Measurements from ENCODE around the gene VN1R2.
"Not testable (repeated sequence)": the region's sequence is repeated elsewhere in the genome, so short reads cannot be mapped to it uniquely, and the experiment has no call there.

Gene VN1R2

DNA sequence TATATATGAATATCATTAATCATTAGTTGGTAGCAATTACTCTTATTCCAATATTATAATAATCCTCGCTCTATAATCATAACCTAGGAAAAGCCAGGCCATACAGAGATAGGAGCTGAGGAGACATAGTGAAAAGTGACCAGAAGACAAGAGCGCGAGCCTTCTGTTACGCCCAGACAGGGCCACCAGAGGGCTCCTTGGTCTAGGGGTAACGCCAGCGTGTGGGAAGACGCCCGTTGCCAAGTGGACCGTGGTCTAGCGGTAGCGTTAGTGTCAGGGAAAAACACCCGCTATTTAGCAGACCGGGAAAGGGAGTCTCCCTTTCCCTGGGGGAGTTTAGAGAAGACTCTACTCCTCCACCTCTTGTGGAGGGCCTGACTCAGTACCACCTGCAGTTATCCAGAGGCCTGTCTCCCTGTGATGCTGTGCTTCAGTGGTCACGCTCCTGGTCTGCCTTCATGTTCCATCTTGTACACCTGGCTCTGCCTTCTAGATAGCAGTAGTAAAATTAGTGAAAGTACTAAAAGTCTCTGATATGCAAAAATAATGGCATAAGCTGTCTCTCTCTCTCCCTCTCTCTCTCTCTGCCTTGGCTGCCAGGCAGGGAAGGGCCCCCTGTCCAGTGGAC is at the start of gene VN1R2:
Gene VN1R2, plus strand, starts transcription at position 578 of the 628 bp plus-strand sequence. CDS start 84 bp downstream, outside the sequence.
- not testable (repeated sequence) for DNase-seq

GRCh38 chr19:53211554-53211953 is 46.5 kb upstream of the VN1R2 start:
- not testable (repeated sequence) for DNase-seq

DNA sequence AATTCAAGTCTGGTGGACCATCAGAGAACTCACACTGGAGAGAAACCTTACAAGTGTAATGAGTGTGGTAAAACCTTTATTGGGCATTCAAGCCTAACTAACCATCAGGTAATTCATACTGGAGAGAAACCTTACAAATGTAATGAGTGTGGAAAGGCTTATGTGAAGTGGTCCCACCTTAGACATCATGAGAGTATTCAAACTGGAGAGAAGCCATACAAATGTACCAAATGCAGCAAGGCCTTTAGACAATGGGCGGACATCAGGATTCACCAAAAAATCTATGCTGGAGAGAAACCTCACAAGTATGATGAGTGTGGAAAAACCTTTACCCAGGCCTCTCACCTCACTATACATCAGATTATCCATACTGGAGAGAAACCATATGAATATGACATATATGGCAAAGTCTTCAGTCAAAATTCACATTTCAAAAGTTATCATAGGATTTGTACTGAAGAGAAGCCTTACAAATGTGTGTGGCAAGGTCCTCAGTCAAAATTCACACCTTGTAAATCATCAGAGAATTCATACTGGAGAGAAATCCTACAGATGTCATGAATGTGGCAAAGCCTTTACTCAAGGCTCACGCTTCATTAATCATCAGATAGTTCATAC is 45.3 kb upstream of the VN1R2 start:
- DNase-seq: no peak

DNA sequence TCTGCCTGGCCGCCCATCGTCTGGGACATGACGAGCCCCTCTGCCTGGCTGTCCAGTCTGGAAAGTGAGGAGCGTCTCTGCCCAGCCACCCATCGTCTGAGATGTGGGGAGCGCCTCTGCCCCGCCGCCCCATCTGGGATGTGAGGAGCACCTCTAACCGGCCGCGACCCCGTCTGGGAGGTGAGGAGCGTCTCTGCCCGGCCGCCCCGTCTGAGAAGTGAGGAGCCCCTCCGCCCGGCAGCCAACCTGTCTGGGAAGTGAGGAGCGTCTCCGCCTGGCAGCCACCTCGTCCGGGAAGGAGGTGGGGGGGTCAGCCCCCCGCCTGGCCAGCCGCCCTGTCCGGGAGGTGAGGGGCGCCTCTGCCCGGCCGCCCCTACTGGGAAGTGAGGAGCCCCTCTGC is 35.4 kb upstream of the VN1R2 start:
- not testable (repeated sequence) for DNase-seq

DNA sequence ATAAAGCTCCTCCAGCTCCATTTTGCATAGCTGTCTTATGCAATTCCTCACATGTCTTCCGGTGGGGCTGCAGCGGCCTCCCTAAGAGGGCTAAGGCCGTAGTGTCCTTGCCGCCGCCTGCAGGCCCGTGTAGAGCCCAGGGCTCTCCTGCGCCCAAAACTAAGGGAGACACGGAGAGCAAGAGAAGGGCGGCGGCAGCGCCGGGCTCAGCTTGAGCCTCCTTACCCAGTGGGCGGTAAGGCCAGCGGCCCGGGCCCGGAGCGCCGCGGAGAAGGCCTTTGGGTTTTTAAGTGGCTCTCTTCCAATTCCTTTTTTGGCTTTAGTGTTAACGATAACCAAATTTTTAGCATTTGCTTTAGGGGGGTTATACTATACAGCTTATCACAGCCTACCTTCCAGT is 33.5 kb upstream of the VN1R2 start:
- DNase-seq: no peak

DNA sequence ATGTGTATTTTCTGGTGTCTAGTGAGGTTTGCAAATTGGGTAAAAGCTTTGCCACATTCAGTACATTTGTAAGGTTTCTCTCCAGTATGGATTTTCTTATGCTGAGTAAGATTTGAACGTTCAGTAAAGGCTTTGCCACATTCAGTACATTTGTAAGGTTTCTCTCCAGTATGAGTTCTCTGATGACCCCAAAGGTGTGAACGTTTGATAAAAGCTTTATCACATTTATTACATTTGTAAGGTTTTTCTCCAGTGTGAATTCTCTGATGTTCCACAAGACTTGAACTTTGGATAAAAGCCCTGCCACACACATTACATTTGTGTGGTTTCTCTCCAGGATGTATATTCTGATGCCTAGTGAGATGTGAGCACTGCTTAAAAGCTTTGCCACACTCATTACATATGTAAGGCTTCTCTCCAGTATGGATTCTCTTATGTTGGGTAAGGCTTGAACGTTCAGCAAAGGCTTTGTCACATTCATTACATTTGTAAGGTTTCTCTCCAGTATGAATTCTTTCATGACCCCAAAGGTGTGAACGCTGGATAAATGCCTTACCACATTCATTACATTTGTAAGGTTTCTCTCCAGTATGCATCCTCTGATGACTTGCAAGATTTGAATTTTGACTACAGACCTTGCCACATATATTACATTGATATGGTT is 20.8 kb upstream of the VN1R2 start:
- DNase-seq: no peak

- no peak for DNase-seq
These were observed 11.6 kb upstream of the VN1R2 start for GRCh38 chr19:53246498-53246897.

- DNase-seq: peak; percentile 90
These were observed 3.4 kb upstream of the VN1R2 start, which contains the start of gene ZNF677 for GRCh38 chr19:53254411-53255341. Gene ZNF677 (minus strand): TSS chr19:53254873. CDS start chr19:53251550, 3,323 bp downstream.

DNA sequence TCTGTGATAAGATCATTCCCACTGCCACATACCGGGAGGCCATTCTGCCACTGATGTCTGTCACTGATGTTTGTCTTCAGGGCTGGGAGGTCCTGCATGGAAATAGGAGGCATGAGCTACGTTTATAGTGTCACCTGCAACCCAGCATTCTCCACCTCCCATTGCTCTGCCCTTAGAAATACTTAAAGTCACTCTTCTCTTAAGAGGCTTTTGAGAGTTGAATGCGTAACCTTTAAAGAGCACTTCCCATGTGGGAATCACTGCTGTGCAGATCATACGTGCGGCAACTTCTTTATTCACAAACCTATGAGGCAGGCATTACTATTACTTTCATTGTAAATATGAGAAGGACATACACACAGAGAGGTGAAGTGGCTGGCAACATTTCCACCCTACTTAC is 9.5 kb downstream of the VN1R2 start, which contains the start of gene VN1R4:
Gene VN1R4, minus strand, starts transcription at position 101 of the 400 bp plus-strand sequence. Its CDS starts 58 bp downstream, at position 43.
- DNase-seq: not testable (repeated sequence)

- not testable (repeated sequence) for DNase-seq
These were observed 11.8 kb downstream of the VN1R2 start for GRCh38 chr19:53269861-53270260.

DNA sequence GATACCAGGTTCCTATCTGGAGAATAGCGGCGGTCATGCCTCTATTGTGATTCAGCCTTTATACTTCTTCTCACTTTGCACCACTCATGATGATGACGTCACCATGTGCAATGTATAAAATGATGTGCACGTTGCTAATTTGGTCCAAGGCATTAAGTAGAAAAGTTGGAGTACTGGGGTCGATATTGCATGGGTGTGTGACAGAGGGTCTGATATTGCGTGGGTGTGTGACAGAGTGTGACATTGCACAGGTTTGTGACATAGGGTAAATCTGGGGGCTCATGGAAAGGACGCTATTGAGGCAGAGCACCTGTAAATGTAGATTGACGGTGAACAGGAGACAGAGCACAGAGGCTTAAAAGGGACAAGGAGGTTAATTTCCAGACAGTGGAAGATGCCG is 14.0 kb downstream of the VN1R2 start:
- DNase-seq: no peak

GRCh38 chr19:53275480-53275879 is 17.4 kb downstream of the VN1R2 start:
- DNase-seq: no peak

DNA sequence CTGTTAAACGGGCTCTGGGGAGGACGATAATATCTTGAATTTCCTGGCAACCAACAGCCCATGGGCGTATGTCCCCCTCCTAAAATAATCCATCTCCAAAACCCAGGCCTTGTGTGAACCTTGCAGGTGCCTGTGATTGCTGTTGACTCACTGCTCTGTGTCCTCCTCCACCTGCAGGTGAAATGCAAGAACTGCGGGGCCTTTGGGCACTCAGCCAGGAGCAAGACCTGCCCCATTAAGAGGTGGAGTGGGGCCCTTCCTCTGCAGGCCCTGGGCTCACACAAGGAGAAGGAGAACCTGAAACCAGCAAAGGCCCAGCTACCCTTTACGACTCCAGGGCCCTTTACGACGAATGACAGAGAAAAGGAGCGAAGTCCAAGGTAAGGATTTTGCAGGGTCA is 23.9 kb downstream of the VN1R2 start:
- peak; percentile 0 for DNase-seq

DNA sequence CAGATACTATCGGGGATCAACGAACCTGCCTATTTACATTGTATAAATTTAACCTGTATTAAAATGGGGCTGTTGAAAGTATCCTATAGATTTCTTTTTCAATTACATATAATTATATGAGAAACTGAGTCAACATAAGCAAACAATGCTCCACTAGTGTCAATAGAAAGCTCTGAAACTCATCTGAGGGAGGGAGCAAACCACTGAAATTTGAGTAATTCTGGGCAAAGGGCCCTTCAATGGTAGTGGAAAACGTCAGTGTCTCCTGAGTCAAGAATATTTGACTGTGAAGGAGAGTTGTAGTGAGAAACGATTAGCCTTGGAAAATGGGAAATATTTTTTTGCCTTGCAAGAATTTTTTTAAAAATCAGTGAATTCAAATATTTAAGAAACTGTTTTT is 27.0 kb downstream of the VN1R2 start:
- DNase-seq: no peak

- no peak for DNase-seq
These were observed 32.9 kb downstream of the VN1R2 start for GRCh38 chr19:53290758-53291549.

- no peak for DNase-seq
These were observed 36.8 kb downstream of the VN1R2 start for GRCh38 chr19:53294786-53295441.

GRCh38 chr19:53301341-53301740 is 43.2 kb downstream of the VN1R2 start:
- peak; percentile 15 for DNase-seq

DNA sequence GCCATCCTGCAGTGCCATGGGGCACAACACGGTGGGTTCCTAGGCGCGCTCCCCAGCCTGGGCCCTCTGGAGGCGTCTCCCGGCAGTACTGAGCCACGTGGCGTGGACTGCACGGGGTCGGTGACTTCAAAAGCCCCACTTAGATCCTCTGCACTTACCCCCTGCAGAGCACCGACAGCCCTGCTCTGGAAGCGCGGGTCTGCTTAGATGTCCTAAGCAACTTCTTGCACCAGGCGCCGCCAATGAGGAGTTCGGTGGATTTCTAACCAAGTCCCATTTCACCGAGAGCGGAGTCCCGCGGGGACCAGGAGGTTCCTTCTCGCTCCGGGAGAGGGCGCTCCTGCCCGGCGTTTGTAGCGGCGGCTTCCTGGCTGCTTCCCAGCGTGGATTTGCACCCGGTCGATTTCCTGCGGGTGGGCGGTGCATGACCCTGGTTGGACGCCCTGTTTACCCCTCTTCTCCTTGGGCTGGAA is 50.3 kb downstream of the VN1R2 start:
- no peak for DNase-seq

Measured in NCI-H1436 (cell line).